ENCODE measurements around the gene FOXL2NB.

GRCh38 chr3:138928727-138929372, 18.2 kb upstream of the FOXL2NB start:
- no peak for TF ChIP-seq MAZ (IDR thresholded peaks at IDR 0.05; ENCODE audit: borderline replicate concordance, low read depth, low read length)
- no peak for TF ChIP-seq CTCF (IDR thresholded peaks at IDR 0.05)
